HG03280 (cell line): ENCODE measurements around the gene BPGM.

Experiments
- ATAC-seq: cut with Tn5 transposase; IDR thresholded peaks from one replicate; pipeline ENCODE4 v1.9.1; 2021; ENCODE audit warnings: mild to moderate bottlenecking, moderate library complexity; ENCODE audit not compliant: unreplicated experiment

BPGM gene

GRCh38 chr7:134646425-134647305, at the start of gene BPGM:
BPGM (plus strand) TSS chr7:134646853; CDS start chr7:134661508, 14,655 bp downstream.
- peak; percentile 98 for ATAC-seq

DNA sequence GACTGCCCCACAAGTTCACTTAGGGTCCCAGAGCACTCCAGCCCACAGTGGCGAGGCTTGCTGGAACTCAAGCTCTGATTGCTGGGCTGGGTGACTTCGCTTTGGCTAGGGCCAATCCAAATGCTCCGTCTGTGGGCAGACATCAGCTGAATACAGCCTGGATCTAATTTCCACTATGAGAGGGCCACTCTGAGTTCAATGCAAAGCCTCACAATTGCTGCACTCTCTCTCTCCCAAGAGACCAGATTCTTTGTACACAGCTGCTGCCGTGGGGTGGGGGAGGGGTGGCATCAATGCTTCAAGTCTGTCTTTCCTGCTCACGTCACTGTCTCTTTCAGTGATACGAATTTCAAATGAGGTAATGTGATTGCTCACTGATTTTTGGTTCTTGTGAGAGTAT, 47.3 kb upstream of the BPGM start:
- no peak for ATAC-seq

- ATAC-seq: no peak
Measured at GRCh38 chr7:134601459-134601858, 45.2 kb upstream of the BPGM start.

DNA sequence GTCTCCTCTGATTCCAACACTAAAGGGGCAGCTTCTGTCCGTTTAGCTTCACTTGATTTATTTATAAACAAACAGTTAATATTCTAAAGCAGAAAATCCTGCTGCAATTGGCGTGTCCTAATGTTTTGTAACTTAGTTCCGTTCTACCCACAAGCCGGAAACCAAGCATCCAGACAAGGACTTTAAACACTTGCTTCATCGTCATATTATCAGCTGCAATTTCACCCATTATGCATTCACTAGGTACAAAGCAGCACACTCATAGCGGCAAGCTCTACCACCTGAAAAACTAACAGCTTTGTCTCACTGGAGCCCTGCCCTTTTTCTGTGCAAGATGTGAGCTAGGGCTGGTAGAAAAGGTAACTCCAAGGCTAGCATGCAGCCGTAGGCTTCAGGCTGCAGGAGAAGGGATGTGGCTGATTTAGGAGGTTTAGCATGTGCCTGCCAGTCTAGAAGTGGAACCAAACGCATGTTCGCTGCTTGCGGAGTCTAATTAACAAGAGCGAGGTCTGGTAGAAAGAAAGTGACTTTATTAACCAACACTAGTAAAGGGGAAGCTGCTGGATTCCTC, 43.7 kb upstream of the BPGM start:
- ATAC-seq: no peak

GRCh38 chr7:134605978-134606923, 40.4 kb upstream of the BPGM start:
- peak; percentile 85 for ATAC-seq

DNA sequence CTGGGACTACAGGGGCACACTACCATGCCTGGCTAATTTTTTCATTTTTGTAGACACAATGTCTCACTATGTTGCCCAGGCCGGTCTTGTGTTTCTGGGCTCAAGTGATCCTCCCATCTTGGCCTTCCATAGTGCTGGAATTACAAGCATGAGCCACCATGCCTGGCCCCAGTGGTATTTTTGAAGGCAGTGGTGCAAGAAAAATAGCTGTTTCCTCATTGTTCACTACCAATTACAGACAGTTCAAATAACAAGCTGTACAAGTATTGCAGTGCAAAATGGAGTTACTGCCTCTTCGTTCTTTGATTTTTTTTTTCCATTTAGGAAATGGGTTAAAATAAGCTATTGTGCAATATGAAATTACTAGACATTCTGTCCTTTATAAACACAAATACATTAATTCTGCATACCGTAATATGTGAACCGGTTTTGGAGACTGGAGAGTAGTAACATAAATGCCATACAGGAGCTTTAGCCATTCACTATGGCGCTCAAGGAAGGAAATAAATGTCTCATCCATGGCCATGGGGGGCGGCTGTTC, 35.0 kb upstream of the BPGM start:
- no peak for ATAC-seq

- ATAC-seq: no peak
Measured at GRCh38 chr7:134612197-134612596, 34.5 kb upstream of the BPGM start.

DNA sequence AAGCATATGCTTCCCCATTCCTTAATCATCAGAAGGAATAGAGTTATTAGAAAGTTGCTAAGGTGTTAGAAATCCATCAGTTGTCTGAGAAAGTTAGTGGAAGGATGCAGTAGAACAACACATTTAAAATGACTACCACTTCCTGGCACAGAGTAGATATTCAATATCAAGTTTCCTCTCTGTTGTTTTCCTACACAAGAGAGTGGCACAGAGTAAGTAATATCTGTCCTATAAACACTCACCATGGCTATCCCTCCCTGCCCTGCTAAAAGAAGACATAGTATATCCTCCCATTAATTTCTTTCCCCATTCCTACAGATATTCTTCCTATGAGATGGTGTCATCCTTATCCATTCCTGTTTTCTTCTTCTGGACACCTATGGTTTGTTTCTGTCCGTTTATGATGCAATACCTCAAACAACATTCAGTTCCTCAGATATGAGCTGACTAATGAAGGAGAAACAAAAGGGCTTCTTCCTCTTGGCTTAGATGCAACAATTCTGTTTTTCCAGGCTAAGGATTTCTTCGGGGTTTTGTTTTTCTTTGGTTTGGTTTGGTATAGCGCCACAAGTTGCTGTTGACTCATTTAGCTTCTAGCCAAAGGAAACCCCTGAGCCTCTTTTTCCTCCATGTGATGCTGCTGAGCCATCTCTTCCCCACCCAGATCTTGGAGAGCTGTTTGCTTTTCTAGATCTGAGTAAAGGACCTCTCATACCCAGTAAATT, 32.9 kb upstream of the BPGM start:
- no peak for ATAC-seq

GRCh38 chr7:134616611-134617010, 30.0 kb upstream of the BPGM start:
- no peak for ATAC-seq

DNA sequence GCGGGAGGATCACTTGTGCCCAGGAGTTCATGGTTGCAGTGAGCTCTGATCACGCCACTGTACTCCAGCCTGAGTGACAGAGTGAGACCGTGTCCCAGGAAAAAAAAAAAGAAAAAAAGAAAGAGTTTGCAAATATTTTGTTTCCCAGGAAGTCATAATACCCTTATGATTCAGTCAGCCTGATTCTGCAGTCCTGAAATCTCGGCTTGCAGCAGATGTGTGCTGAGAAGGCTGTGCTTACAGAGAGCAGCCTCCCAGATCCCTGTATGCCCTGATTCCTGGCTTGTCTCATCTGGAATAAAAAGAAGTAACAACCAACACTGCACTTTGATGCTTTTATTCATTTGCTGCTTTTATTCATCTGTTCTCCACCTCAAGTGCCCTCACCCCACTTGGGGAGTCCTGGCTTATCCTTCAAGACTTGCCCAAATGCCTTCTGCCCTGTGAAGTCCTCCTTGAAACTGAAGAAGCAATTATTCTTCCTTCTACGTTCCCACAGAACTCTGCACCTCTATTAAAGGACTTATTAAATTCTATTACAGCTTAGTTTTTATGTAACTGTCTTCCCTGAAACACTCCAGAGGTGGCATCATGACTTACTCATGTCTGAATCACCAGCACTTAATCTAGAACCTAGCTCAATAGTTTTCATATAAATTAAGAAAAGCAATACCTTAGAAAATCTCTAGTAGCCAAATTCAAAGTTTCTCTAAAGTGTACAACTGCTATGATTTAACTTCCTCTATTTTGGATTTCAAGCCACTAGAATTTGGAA, 27.7 kb upstream of the BPGM start:
- no peak for ATAC-seq

- no peak for ATAC-seq
Measured at GRCh38 chr7:134619627-134620331, 26.9 kb upstream of the BPGM start.

GRCh38 chr7:134622303-134622995, 24.2 kb upstream of the BPGM start:
- no peak for ATAC-seq

GRCh38 chr7:134623193-134623592, 23.5 kb upstream of the BPGM start:
- ATAC-seq: no peak

DNA sequence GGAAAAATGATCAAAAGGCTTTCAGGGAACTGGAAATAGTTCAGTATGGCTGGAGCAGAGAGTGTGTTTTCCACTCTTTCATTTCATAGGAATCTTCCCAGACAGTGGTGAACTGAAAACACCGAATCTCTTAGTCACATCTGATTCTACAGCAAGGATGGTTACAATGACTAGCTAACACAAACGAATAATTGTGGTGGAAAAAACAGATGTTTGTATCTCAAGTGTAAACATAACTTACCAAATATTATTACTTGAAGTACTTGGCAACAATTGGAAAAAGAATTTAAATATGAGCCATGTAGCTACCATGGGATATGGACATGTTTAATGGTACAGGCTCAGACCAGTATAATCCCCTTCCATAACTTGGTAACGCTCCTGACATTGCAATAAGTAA, 21.1 kb upstream of the BPGM start:
- no peak for ATAC-seq

DNA sequence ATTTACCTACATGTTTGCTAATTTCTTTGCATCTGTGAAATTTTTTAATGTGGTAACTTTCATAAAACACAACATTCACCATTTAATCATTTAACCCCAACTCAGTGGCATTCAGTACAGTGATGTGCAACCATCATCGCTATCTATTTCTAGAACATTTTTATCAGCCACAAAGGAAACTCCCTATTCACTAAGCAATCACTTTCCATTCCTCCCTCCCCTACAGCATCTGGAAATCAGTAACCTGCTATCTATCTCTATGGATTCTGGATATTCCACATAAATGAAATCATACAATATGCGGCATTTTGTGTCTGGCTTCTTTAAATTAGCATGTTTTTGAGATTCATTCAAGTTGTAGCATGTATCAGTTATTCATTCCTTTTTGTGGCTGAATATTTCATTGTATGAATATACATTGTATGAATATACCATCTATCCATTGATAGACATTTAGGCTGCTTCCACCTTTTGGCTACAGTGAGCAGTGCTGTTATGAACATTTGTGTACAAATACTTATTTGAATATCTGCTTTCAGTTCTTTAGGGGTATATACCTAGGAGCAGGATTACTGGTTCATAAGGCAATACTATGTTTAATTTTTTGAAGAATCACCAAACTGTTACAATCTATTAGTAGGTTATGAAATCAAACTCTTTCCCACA, 19.4 kb upstream of the BPGM start:
- no peak for ATAC-seq

GRCh38 chr7:134627775-134628153, 18.9 kb upstream of the BPGM start:
- no peak for ATAC-seq

DNA sequence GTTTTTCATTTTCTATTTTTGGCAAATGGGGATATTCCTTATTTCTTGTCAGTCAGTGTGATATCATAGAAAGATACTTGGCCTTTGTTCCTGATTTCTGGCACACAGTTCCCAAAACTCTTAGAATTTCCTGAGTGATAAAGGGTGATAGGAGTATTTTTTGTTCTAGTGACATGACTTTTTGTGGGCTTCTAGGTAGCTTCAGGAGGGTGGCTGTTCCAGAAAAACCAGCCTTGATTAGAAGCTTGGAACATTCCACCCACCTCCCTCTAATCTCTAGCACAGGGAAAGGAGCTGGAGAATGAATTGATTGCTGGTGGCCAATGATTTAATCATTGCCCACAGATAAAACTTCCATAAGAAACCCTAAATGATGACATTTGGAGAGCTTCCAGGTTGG, 17.2 kb upstream of the BPGM start:
- ATAC-seq: no peak

GRCh38 chr7:134630237-134630636, 16.4 kb upstream of the BPGM start:
- no peak for ATAC-seq
